ENCODE data around the gene EP300.
"Not testable (repeated sequence)": the region's sequence is repeated elsewhere in the genome, so short reads cannot be mapped to it uniquely, and the experiment has no call there.

Gene EP300

DNA sequence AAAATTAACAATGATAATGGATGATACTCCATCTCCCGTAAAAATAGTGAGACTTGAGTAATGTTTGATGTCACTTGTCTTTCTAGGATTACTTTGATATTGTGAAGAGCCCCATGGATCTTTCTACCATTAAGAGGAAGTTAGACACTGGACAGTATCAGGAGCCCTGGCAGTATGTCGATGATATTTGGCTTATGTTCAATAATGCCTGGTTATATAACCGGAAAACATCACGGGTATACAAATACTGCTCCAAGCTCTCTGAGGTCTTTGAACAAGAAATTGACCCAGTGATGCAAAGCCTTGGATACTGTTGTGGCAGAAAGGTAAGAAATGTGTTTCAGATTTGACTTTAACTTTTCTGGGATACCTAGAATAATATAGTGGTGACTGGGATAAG is 64.7 kb downstream of the EP300 start:
- no peak for DNase-seq

DNA sequence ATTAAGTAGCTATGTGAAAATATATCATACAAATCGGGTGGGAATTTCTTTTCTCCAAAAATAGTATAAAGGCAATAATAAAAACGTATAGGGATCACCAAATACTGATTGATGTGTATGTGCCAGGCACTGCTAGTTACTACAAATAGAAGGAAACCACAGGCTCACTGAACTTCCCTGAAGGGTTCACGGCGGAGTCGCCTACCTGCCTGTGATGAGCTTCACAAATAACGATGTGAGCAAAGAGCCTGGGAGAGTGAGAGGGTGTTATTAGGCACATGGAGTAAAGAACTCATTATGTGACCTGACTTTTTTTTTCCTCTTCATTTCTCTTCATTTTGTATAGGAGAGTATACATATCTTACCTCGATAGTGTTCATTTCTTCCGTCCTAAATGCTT is 76.8 kb downstream of the EP300 start:
- no peak for DNase-seq

DNA sequence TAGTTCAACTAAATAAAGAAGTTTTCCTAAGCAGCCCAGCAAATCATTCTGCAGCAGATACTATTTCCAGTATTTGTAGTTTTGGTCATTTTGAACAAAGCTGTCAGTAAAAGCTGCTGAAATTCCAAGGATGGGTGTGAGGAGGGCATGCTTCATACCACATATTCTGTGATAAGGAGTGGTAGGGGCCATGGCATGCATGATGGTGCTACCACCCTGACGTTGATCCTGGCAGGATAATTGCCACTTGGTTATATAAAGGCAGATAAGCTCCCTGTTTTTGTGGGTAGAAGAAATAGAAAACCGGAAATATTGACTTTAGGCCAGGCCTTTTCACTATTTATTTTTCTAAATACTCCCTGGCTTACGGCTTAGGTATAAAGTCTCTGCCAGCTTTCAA is 79.6 kb downstream of the EP300 start:
- no peak for DNase-seq

DNA sequence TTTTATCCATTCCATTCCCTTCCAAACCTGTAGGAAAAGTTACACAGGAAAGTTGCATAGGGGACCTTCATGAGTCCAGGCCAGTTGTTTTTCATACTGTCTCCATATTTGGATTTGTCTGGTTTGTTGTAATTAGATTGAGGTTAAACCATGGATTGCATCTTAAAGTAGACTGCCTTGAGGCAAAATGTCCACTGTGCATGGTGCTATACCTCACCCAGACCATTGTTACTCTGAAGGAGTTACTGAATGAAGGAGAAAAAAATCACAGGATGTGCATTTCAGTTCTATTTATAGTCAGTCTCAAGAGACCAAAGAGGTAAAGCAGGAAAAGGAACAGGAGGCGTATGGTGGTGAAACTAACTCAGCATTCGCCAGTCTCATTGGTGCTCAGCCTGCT is 83.2 kb downstream of the EP300 start:
- DNase-seq = no peak

DNA sequence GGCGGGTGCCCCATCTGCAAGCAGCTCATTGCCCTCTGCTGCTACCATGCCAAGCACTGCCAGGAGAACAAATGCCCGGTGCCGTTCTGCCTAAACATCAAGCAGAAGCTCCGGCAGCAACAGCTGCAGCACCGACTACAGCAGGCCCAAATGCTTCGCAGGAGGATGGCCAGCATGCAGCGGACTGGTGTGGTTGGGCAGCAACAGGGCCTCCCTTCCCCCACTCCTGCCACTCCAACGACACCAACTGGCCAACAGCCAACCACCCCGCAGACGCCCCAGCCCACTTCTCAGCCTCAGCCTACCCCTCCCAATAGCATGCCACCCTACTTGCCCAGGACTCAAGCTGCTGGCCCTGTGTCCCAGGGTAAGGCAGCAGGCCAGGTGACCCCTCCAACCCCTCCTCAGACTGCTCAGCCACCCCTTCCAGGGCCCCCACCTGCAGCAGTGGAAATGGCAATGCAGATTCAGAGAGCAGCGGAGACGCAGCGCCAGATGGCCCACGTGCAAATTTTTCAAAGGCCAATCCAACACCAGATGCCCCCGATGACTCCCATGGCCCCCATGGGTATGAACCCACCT is 84.7 kb downstream of the EP300 start:
- DNase-seq = no peak

DNA sequence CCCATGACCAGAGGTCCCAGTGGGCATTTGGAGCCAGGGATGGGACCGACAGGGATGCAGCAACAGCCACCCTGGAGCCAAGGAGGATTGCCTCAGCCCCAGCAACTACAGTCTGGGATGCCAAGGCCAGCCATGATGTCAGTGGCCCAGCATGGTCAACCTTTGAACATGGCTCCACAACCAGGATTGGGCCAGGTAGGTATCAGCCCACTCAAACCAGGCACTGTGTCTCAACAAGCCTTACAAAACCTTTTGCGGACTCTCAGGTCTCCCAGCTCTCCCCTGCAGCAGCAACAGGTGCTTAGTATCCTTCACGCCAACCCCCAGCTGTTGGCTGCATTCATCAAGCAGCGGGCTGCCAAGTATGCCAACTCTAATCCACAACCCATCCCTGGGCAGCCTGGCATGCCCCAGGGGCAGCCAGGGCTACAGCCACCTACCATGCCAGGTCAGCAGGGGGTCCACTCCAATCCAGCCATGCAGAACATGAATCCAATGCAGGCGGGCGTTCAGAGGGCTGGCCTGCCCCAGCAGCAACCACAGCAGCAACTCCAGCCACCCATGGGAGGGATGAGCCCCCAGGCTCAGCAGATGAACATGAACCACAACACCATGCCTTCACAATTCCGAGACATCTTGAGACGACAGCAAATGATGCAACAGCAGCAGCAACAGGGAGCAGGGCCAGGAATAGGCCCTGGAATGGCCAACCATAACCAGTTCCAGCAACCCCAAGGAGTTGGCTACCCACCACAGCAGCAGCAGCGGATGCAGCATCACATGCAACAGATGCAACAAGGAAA is 85.4 kb downstream of the EP300 start:
- DNase-seq = no peak

DNA sequence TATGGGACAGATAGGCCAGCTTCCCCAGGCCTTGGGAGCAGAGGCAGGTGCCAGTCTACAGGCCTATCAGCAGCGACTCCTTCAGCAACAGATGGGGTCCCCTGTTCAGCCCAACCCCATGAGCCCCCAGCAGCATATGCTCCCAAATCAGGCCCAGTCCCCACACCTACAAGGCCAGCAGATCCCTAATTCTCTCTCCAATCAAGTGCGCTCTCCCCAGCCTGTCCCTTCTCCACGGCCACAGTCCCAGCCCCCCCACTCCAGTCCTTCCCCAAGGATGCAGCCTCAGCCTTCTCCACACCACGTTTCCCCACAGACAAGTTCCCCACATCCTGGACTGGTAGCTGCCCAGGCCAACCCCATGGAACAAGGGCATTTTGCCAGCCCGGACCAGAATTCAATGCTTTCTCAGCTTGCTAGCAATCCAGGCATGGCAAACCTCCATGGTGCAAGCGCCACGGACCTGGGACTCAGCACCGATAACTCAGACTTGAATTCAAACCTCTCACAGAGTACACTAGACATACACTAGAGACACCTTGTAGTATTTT is 86.1 kb downstream of the EP300 start:
- DNase-seq = no peak

DNA sequence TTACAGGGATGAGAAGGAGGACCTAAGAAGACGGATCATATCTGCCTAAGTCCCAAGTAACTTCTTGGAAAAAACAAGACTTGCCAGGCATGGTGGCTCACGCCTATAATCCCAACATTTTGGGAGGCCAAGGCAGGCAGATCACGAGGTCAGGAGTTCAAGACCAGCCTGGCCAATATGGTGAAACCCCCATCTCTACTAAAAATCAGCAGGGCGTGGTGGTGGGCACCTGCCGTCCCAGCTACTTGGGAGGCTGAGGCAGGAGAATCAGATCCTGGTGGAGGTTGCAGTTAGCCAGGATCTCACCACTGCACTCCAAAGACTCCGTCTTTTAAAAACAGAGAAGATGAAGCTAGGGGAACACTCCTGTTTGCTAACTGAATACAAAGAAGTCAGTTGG is 88.0 kb downstream of the EP300 start:
- DNase-seq = not testable (repeated sequence)

DNA sequence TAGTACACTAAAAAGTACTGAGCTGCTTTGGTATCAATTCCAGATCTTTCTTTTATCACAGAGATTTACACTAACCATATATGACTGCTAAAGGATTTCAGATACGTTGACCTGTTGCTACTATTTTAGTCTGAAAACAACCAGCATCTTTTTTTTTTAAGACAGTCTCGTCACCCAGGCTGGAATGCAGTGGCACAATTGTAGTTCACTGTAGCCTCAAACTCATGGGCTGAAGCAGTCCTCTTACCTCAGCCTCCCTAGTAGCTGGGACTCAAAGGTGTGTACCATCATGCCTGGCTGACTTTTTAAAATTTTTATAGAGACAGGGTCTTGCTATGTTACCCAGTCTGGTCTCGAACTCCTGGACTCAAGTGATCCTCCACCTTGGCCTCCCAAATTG is 88.5 kb downstream of the EP300 start:
- DNase-seq = no peak

DNA sequence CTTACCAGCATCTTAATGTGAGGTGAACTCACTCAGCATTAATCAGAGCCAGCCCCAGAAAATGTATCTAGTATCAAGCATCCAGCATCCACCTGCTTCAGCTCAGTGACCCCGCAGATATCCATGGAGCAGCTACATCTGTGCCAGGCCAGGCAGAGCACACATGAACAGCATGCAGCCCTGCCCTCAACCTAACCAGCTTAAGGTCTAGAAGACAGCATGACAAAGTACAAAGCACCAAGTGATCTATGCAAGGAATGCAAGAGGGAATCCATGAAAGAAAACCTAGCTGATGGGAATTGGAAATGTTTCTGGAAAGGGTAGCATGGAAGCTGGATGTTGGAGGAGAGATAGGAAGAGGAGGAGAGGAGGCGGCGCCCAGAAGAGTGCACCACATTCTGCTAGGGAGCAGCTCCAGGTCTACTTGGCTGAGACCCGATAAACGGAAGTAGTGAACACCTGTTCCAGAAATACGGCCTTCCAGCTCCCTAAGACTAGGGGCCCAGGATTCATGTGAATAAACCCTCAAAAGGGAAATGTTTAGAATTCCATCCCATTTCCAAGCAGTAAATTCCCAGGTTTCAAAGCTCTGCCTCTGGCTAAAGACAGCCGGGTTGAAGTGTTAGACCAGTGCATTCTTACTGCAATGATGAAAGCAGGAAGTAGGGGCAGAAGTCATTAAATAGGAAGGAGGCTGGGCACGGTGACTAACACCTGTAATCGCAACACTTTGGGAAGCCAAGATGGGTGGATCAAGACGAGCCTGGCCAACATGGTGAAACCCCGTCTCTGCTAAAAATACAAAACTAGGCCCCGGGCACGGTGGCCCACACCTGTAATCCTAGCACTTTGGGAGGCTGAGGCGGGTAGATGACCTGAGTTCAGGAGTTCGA is 89.2 kb downstream of the EP300 start:
- no peak for DNase-seq

DNA sequence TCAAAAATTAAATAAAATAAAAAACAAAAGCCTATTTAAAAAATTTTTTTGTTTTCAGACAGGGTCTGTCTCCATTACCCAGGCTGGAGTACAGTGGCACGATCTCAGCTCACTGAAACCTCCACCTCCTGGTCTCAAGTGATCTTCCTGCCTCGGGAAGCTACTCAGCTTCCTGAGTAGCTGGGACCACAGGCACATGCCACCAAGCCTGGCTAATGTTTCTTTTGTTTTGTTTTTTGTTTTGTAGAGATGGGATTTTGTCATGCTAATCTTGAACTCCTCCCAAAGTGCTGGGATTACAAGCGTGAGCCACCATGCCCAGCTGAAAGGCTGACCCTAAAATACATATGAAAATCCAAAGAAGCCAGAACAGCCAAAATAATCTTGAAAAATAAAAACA is 92.3 kb downstream of the EP300 start:
- no peak for DNase-seq

DNA sequence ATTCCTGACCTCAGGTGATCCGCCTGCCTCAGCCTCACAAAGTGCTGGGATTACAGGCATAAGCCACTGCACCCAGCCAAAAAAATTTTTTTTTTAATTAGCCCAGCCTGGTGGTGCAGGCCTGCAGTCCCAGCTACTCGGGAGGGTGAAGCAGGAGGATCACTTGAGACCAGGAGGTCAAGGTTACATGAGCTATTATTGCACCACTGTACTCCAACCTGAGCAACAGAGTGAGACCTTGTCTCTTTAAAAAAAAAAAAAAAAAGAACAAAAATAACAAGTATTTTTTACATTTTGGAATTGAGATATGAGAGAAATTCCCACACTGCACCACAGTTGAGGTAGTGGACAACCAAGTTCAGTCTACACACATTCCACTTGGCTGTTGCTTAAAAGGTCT is 99.1 kb downstream of the EP300 start:
- no peak for DNase-seq

DNA sequence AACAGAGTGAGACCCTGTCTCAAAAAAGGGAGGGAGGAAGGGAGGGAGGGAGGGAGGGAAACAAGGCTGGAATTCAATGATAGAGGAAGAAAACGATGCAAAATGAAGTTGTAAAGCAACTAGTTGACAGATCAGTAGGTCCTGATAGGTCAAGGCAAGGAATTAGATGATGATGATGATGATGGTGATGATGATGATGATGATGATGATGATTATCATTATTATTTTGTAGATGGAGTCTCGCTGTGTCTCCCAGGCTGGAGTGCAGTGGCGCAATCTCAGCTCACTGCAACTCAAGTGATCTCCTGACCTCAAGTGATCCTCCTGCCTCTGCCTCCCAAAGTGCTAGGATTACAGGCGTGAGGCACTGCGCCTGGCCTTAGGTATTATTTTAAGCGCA is 101.4 kb downstream of the EP300 start:
- no peak for DNase-seq

DNA sequence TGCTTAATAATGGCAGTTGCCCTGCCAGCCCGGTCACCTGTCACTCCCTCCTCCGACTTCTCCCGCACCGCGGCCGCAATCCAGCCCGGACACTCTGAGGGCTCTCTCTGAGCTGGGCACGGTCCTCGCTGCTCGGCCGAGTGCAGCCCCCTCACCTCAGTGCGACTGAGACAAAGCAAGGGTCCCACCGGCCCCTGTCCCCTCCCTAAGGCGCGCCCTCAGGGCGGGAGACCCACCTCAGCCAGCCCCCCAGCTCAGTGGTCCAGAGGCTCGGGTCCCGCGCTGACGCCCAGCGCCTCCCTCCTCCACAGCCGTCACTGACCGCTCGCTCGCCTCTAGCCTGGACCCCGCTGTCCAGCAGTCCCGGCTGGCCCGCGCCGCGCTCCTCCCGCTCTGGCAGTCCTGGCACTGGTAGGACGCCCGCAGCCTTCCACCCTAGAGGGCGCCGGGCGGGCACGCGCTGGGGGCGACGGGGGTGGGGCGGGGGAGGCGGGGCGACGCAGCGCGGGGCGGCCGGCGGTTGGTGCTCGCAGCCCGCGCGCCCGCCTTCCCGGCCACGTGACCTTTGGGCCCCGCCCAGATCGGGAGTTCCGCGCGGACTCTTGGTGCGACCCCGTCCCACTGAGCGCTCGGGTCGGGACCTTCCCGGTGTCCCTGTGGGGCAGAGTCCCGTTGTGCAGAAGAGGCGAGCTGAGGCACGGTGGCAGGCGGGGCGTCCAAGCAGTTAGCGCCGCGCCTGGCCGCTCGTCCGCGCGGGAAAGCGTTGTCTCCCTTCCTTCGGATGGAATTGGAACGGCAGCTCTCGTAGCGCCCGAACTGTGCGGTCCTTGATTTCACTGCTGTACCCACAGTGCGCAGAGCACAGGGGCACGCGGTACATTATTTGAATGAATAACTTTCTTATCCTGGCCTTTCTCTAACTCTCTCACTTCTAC is 104.9 kb downstream of the EP300 start:
- peak; percentile 39 for DNase-seq

DNA sequence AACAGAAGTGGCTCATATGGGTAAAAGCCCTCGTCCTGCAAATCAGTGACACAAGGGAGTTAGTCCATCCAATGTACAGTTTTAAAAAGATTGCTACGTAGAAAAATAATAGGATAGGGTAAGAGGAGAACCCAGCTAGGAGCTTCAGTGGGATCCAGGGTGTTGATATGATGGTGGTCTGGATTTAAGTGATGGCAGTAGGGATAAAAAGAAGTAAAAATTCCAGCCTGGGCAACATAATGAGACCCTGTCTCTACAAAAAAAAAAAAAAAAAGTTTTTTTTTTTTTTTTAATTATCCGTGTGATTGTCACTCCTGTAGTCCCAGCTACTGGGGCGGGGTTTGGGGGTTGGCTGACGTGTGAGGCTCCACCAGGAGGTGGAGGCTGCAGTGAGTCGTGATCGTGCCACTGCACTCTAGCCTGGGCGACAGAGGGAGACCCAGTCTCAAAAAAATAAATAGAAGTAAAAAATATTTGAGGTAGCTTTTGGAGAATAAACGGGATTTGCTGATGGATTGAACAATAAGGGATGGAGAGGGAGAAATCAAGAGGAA is 105.7 kb downstream of the EP300 start:
- DNase-seq = no peak

DNA sequence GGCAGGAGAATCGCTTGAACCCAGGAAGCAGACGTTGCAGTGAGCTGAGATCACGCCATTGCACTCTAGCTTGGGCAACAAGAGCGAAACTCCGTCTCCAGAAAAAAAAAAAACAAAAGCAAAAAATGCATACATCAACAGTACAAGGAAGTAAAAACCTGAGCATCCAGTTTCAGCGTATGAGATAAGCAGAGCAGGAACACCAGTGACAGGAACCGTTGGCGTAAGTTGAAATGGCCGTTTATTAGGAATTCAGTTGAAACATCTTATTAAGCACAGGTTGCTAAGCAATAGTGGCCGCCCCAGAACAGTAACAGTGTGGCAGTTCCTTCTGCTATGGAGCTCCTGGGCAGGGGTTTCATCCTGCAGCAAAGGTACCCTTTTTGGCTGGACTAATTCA is 108.7 kb downstream of the EP300 start:
- no peak for DNase-seq

DNA sequence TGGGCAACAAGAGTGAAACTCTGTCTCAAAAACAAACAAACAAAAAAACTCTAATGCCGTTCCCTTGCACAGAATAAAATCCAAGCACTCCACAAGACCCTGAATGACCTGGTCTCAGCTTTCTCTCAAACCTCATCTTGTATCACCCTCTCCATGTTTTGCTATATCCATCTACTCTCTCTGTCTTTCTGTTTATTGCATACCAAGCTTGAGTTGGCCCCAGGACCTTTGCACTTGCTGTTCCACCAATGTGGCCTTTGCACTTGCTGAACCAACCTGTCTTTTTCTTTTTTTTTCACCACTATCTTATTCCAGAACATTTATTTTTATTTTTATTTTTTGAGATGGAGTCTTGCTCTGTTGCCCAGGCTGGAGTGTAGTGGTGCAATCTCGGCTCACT is 110.7 kb downstream of the EP300 start:
- DNase-seq = no peak

DNA sequence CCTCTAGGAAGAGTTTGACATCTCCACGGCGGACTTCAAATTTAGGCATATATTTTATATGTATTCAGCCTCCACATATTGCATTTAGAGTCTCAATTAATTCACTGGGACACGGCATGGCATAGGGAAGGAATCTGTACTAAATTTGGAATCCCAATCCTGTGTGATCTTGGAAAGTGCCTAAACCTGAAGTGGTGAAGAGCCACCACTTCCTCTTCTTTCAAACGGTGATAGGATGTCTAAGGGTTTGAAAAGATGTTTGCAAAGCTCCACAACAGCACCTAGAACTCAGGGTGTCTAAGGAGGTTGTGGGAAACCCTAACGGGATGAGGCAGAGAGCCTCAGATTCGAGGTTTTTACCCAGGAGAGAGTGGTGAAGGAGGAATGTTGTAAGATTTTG is 111.7 kb downstream of the EP300 start:
- DNase-seq = no peak

DNA sequence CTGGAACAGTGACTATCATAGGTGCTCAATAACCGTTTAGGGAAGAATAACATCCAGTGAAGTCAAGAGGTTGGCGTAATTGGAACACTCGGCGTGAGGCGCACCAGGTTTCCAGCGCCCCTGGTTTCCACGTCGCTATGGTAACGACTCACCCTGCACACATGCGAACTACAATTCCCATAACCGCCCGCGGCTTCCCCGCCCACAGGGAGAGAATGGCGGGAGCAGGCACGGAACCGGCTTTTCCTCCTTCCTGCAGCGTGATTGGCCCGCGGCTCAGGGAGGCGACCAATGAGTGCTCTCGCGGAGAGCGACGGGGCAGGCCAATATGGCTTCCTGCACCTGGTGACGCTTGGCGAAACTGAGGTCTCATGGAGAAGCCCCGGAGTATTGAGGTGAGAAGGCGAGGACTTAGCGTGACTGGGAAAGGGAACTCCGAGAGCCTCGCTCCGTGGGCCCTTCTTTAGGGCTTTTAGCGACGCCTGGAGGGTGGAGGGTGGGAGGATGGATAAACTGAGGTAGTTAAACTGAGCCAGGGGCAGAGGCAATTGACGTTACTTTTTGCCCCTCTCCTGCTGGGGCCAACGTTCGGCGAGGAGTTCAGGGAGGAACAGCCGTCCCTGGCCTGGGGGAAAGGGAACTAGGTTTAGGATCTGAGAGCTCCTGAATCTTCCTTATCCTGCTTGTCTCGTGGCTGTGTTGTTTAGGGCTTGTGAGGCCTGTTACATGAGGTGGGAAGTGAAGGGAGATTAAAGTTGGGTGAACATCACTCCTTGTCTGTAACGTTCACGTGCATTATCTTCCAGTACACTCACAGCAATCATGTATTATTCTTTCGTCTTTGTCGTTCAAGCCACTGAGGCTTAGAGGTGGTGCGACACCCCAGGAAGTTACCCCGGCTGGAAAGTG is 112.9 kb downstream of the EP300 start, which contains the start of gene L3MBTL2:
TSS of gene L3MBTL2 (plus strand) at position 321 of the 909 bp plus-strand sequence. CDS start at position 372, 51 bp downstream.
- peak; percentile 93 for DNase-seq

DNA sequence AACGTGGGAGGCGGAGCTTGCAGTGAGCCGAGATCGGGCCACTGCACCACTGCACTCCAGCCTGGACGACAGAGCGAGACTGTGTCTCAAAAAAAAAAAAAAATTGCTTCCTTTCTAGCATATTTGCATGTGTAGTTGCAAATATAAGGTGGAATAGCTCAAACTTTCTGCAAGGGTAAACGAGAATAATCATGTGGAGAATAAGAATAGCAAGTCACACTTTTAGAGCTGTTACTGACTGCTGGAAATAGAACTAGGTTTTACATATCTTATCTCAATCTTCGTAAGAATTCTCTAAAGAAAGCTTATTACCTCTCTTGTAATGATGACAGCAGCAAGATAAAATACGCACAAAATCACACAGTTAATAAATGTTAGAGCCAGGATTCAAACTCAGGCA is 114.3 kb downstream of the EP300 start:
- DNase-seq = no peak

DNA sequence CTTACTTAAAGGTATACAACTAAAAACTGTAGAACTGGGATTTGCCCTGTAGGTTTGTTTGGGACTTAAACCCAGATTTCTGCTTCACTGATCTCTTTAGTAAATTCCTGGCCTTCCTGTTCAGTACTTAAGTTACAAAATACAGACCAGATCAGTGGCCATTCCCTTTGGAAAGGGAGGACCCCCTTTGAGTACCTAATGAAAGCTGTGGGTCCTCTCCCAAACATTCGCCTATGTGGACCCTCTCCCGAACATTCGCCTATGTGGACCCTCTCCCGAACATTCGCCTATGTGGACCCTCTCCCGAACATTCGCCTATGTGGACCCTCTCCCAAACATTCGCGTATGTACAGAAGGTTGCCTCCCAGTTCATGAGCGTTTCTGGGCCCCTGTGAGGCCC is 123.0 kb downstream of the EP300 start:
- no peak for DNase-seq
